ENCODE data around the gene CCDC70.

DNA sequence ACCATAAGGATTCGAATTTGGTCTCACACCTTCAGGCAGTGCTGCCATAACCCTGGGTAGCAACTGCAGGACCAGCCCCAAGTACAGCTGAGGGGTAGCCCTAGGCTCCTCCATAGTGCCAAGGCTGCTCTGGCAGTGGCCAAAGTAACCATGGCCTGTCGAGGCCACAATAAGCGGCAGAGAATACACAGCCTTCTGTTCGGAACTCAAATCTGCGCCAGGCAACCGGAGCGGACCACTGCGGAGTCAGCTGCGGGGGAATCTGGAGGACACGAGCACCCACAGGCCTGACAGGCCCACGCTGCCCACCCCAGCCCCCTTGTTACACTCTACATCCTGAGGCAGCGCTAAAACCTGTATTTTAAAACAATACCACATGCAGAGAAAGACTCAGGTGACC is 48.7 kb downstream of the CCDC70 start:
- no peak for TF ChIP-seq CTCF (IDR thresholded peaks at IDR 0.05; ENCODE audit: insufficient read depth, low read depth, low read length)
- no peak for TF ChIP-seq EZH2 (IDR thresholded peaks at IDR 0.05; ENCODE audit: insufficient read depth, low read length)

Data from astrocyte (in vitro differentiated cells and primary cell).